ENCODE data around the gene KRT31. TPM values are rescaled to one million over a fixed set of nuclear protein-coding genes. Genes with fewer than 3 reads are reported as not detected.

The KRT31 gene
- total and polyA plus RNA-seq, 2 experiments from 2014 or later = not detected

DNA sequence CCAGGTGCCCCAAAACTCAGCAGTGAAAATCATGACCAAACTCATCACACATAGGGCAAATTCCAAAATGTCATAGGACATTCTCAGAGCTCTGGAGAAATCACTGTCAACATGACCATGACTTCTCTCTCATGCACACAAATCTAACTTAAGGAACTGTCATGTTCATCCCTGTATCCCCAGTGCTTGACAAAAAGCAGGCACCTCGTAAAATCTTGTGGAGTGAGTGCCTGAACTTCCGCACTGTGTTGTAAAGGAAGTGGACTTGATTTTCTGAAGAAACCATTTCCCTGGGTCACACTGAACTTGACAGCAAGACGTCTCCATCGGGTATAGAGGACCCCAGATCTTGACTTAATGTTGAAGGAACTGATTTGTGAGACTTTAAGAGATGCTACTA is 24.2 kb upstream of the KRT31 start:
- no peak overlapping the region for H3K27ac ChIP-seq
- no peak overlapping the region for H3K4me3 ChIP-seq
- no peaks in the 10 kb centered on the region for H3K4me1 ChIP-seq (ENCODE audit: low read depth)
- H3K27me3 ChIP-seq = peaks cover 31% of the 10 kb centered on the region
- no peak for DNase-seq (ENCODE audit: low read depth in 1 of 2, low spot score in 1 of 2)
- no peaks in the 10 kb centered on the region for H3K36me3 ChIP-seq
- TF ChIP-seq, protein P1, sequence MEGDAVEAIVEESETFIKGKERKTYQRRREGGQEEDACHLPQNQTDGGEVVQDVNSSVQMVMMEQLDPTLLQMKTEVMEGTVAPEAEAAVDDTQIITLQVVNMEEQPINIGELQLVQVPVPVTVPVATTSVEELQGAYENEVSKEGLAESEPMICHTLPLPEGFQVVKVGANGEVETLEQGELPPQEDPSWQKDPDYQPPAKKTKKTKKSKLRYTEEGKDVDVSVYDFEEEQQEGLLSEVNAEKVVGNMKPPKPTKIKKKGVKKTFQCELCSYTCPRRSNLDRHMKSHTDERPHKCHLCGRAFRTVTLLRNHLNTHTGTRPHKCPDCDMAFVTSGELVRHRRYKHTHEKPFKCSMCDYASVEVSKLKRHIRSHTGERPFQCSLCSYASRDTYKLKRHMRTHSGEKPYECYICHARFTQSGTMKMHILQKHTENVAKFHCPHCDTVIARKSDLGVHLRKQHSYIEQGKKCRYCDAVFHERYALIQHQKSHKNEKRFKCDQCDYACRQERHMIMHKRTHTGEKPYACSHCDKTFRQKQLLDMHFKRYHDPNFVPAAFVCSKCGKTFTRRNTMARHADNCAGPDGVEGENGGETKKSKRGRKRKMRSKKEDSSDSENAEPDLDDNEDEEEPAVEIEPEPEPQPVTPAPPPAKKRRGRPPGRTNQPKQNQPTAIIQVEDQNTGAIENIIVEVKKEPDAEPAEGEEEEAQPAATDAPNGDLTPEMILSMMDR (IDR thresholded peaks at IDR 0.05; ENCODE audit: low read depth, low read length) = no peak
- no peaks in the 10 kb centered on the region for H3K9me3 ChIP-seq (ENCODE audit: low read depth)

DNA sequence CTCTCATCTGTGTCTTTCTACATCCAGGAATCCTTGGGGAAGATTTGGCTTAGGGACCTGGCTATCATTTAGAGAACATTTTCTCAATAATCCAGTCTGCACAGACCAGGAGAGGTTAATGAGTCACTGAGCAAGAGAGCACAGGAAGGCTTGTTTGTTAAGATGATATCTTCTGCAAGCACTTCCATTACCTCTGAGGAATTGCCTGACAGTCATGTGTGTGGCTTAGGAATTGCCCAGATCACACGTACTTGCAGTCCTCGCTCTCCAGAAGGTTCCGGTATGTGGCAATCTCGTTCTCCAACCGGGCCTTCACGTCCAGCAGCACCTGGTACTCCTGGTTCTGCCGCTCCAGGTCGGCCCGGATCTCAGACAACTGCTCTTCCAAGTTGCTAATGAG is 23.7 kb upstream of the KRT31 start:
- no peaks in the 10 kb centered on the region for H3K9me3 ChIP-seq (ENCODE audit: low read depth)
- H3K4me3 ChIP-seq = no peak overlapping the region
- no peak overlapping the region for H3K27ac ChIP-seq
- TF ChIP-seq, protein P1 (IDR thresholded peaks at IDR 0.05; ENCODE audit: low read depth, low read length) = no peak
- H3K36me3 ChIP-seq = no peaks in the 10 kb centered on the region
- DNase-seq (ENCODE audit: low read depth in 1 of 2, low spot score in 1 of 2) = no peak
- H3K27me3 ChIP-seq = peaks cover 31% of the 10 kb centered on the region
- H3K4me1 ChIP-seq (ENCODE audit: low read depth) = no peaks in the 10 kb centered on the region

DNA sequence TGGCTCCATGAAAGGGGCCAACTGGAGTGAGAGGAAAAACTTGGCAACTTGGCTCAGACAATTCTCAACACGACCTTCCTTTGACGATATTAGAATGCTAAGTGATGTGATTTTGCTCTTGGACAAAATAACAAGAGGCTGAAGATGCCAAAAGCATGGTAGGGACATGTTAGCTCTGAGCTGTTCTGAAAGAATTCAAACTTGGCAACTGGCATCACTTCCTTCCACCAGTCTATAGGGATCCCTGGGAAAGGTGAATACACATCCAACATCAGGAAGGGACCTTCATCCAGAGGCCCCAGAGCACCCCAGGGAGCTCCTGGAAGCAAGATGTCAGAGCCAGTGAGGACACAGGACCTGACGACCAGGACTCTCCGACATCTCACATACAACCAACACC is 22.7 kb upstream of the KRT31 start:
- Histone ChIP-seq H3K4me1 (ENCODE audit: low read depth) (no peaks in the 10 kb centered on the region), H3K27ac (no peak overlapping the region), H3K27me3 (peaks cover 31% of the 10 kb centered on the region), H3K36me3 (no peaks in the 10 kb centered on the region), H3K9me3 (ENCODE audit: low read depth) (no peaks in the 10 kb centered on the region), H3K4me3 (no peak overlapping the region)
- TF ChIP-seq, protein P1 (IDR thresholded peaks at IDR 0.05; ENCODE audit: low read depth, low read length) = no peak
- no peak for DNase-seq (ENCODE audit: low read depth in 1 of 2, low spot score in 1 of 2)

DNA sequence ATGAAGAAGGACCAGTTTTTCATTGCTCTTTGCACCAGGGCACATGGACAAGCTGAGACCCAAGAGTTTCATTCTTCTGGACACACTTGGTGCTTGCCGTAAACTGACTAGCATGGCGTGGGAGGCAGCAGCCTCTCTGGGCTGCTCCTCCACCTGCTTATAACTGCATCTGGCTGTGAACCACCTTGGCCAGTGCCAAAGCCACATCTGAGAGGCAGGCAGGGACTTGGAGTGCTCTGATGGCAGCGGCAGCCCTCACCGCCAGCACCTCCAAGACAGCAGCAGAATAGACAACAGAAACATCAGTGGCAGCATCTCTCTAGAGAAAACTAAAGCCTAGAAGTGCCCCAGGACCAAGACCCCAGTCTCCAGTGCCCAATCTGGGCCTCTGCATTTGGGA is 22.3 kb upstream of the KRT31 start:
- TF ChIP-seq, protein P1 (IDR thresholded peaks at IDR 0.05; ENCODE audit: low read depth, low read length) = no peak
- H3K9me3 ChIP-seq (ENCODE audit: low read depth) = no peaks in the 10 kb centered on the region
- H3K27me3 ChIP-seq = peaks cover 31% of the 10 kb centered on the region

DNA sequence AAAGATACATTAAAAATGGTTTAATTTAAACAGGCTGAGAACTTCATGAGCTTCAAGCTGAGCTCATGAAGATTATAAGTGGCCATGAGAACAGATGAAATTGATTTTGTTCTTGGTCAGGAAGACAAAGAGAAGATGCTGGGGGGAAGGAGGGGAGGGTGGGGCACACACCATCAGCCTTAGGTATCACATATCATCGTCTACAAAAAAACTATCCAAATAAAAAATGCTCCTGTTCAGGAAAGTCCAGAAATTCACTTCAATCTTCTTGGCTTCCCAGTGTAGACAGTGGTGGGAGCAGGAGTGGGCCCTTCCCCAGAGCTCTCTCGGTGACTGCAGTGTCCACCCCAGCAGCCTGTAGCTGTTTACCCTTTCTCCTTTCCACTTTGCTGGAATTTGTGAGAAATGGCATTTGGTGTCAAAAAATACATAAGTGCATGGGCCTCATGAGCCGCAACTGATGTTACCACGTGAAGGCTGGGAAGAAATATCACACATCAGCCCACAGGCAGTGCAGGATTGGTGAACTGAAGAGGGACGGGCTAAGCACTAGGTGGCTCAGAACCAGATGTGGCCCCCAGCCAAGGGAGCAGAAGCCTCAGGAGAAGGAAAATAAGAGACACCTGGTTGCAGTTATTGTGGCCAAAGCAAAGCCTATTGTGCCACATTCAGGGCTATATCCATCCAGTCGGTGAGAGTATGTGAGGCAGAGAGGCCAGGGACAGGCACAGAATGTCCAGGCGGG is 20.9 kb upstream of the KRT31 start:
- peaks cover 23% of the 10 kb centered on the region for H3K27me3 ChIP-seq
- no peaks in the 10 kb centered on the region for H3K4me1 ChIP-seq (ENCODE audit: low read depth)
- H3K36me3 ChIP-seq = no peaks in the 10 kb centered on the region
- H3K4me3 ChIP-seq = no peak overlapping the region
- TF ChIP-seq, protein P1 (IDR thresholded peaks at IDR 0.05; ENCODE audit: low read depth, low read length) = no peak
- no peak for DNase-seq (ENCODE audit: low read depth in 1 of 2, low spot score in 1 of 2)
- no peak overlapping the region for H3K27ac ChIP-seq
- no peaks in the 10 kb centered on the region for H3K9me3 ChIP-seq (ENCODE audit: low read depth)

More for the DNA sequence above, 22.3 kb upstream of the KRT31 start:
- H3K4me3 ChIP-seq = no peak overlapping the region
- no peak overlapping the region for H3K27ac ChIP-seq
- no peaks in the 10 kb centered on the region for H3K4me1 ChIP-seq (ENCODE audit: low read depth)
- DNase-seq (ENCODE audit: low read depth in 1 of 2, low spot score in 1 of 2) = no peak
- no peaks in the 10 kb centered on the region for H3K36me3 ChIP-seq

Data from cardiac muscle cell (in vitro differentiated cells and primary cell).